Measurements from ENCODE around the gene DCC.

DNA sequence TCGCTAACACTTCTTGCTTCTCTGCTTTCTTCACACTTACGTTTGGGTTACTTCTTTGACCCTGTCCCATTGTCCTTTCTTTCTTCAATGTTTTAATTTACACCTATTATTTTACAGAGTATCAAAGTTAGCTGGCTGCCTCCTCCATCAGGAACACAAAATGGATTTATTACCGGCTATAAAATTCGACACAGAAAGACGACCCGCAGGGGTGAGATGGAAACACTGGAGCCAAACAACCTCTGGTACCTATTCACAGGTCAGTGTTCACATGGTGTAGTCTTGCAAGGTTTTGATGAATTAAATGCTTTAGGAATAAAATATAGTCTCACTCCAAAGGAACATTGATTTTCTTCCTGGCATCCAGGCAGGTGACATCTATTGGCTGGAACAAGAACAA lies 965.5 kb downstream of the DCC start:
- no peak for TF ChIP-seq TARDBP (IDR thresholded peaks at IDR 0.05)
- TF ChIP-seq FOXM1 (IDR thresholded peaks at IDR 0.05; ENCODE audit: borderline replicate concordance): no peak

All from HEK293T (cell line).